Endothelial cell of umbilical vein (primary cell): ENCODE results near the gene BCL7A. TPM values are rescaled to one million over a fixed set of nuclear protein-coding genes. Genes with fewer than 3 reads are reported as not detected.

Experiments
- BruUV-seq: library from RNA; stranded (reverse); fragments of 400-500 nt; replicated peaks from 2 replicates; lab custom pipeline; 2021; lab: Mats Ljungman, UMichigan
- CTCF ChIA-PET: fragments of 300-600, 350-600 bp; sonication (Branson Sonifier 250); formaldehyde crosslinking; loops from one replicate; lab custom pipeline; 2021; ENCODE audit warnings: antibody characterized with exemption, inconsistent platforms; lab: Charles Lee
- POLR2A ChIA-PET: fragments of 300-600, 350-600 bp; sonication (Branson Sonifier 250); formaldehyde crosslinking; loops from one replicate; lab custom pipeline; 2021; ENCODE audit warnings: antibody characterized with exemption, inconsistent platforms; lab: Charles Lee
- DNase-seq: peaks from one replicate; pipeline ENCODE4 v3.0.0-alpha.2; 2011; ENCODE audit warnings: low read depth, low spot score
- FAIRE-seq: peaks from 2 replicates; lab custom pipeline; 2011; peaks lifted over from hg19 to GRCh38; lab: Jason Lieb, UNC
- H2AFZ ChIP-seq: 2 replicates; pipeline ENCODE4 v1.6.0; 2012; ENCODE audit warnings: low read depth, low read length, control low read depth, inconsistent platforms
- H3K27ac ChIP-seq: 2 replicates; pipeline ENCODE4 v1.5.1; 2011; ENCODE audit warnings: low read depth, mild to moderate bottlenecking, control low read depth, low read length, moderate library complexity; ENCODE audit not compliant: insufficient read depth
- H3K27me3 ChIP-seq, 2 experiments: 2 replicates each; pipeline versions ENCODE4 v1.6.0 to v1.6.1; 2011; ENCODE audit warnings: low read length in 2 of 2, mixed read lengths in 1 of 2; ENCODE audit not compliant: control insufficient read depth in 2 of 2, insufficient read depth in 2 of 2
- H3K36me3 ChIP-seq, 2 experiments: 2 replicates in 1 of 2; 3 replicates in 1 of 2; pipeline ENCODE4 v1.5.1; 2011; ENCODE audit warnings: low read length in 2 of 2, mild to moderate bottlenecking in 1 of 2, moderate library complexity in 1 of 2; ENCODE audit not compliant: control insufficient read depth in 2 of 2, insufficient read depth in 2 of 2; ENCODE audit errors: extremely low read depth in 1 of 2
- H3K4me1 ChIP-seq: 3 replicates; pipeline ENCODE4 v1.5.1; 2011; ENCODE audit warnings: mild to moderate bottlenecking, low read length; ENCODE audit not compliant: control insufficient read depth, insufficient read depth; ENCODE audit errors: extremely low read depth
- H3K4me2 ChIP-seq: 2 replicates; pipeline ENCODE4 v1.6.1; 2011; ENCODE audit warnings: low read length, control low read depth, mixed read lengths; ENCODE audit not compliant: insufficient read depth
- H3K4me3 ChIP-seq, 3 experiments: fragments of 200-600 bp in 1 of 3; sonication (generic), shearing (Covaris generic) in 1 of 3; replicated peaks in 1 of 3; 2 replicates each; pipeline ENCODE4 v1.5.1; 2011 to 2016; ENCODE audit warnings: control low read depth in 3 of 3, low read length in 3 of 3, mild to moderate bottlenecking in 2 of 3, inconsistent platforms in 1 of 3, low read depth in 1 of 3, moderate library complexity in 1 of 3; ENCODE audit not compliant: insufficient read depth in 1 of 3
- H3K79me2 ChIP-seq: 2 replicates; pipeline ENCODE4 v1.6.0; 2012; ENCODE audit warnings: low read length, inconsistent platforms; ENCODE audit not compliant: control insufficient read depth, insufficient read depth
- H3K9ac ChIP-seq: replicated peaks from 2 replicates; pipeline ENCODE3; 2011; ENCODE audit warnings: low read length, control low read depth; ENCODE audit not compliant: insufficient read depth; ENCODE audit errors: extremely low read depth
- H3K9me1 ChIP-seq: replicated peaks from 3 replicates; pipeline ENCODE4 v1.6.0; 2011; ENCODE audit warnings: mild to moderate bottlenecking, low read length; ENCODE audit not compliant: control insufficient read depth, insufficient read depth; ENCODE audit errors: extremely low read depth
- H3K9me3 ChIP-seq: replicated peaks from 2 replicates; pipeline ENCODE4 v1.5.1; 2012; ENCODE audit warnings: low read length, inconsistent platforms; ENCODE audit not compliant: control insufficient read depth, insufficient read depth
- H4K20me1 ChIP-seq: replicated peaks from 2 replicates; pipeline ENCODE3; 2011; ENCODE audit warnings: mild to moderate bottlenecking, low read length; ENCODE audit not compliant: control insufficient read depth, insufficient read depth; ENCODE audit errors: extremely low read depth
- EZH2 ChIP-seq: IDR thresholded peaks from 2 replicates; pipeline ENCODE4 v1.6.1; 2012; ENCODE audit warnings: borderline replicate concordance, low read depth, mild to moderate bottlenecking, moderate library complexity, low read length, inconsistent platforms; ENCODE audit not compliant: severe bottlenecking
- FOS ChIP-seq: IDR thresholded peaks from 2 replicates; pipeline ENCODE4 v1.6.1; 2011; ENCODE audit warnings: mild to moderate bottlenecking, low read length, moderate library complexity, borderline replicate concordance; ENCODE audit not compliant: insufficient read depth
- GATA2 ChIP-seq: IDR thresholded peaks from 2 replicates; pipeline ENCODE4 v1.7.0; 2011; ENCODE audit warnings: low read depth, mild to moderate bottlenecking, moderate library complexity, mixed read lengths, low read length; ENCODE audit not compliant: insufficient read length, insufficient read depth
- JUN ChIP-seq: IDR thresholded peaks from 2 replicates; pipeline ENCODE4 v1.6.1; 2011; ENCODE audit warnings: borderline replicate concordance, low read depth; ENCODE audit not compliant: insufficient read length, insufficient read depth
- MYC ChIP-seq: IDR thresholded peaks from one replicate; pipeline ENCODE4 v1.6.1; 2011; ENCODE audit warnings: mild to moderate bottlenecking, low read depth, low read length
- POLR2A ChIP-seq: IDR thresholded peaks from 2 replicates; pipeline ENCODE4 v1.6.1; 2012; ENCODE audit warnings: low read depth, mild to moderate bottlenecking, control low read depth, low read length
- POLR2AphosphoS5 ChIP-seq: IDR thresholded peaks from 2 replicates; pipeline ENCODE4 v1.6.1; 2012; ENCODE audit warnings: low read depth, mild to moderate bottlenecking, control low read depth, low read length, moderate library complexity; ENCODE audit not compliant: insufficient read depth
- dilution Hi-C: fragments of 300-500 bp; cut with MboI; formaldehyde crosslinking; loops from one replicate; pipeline ENCODE4 v1.15.0; 2019; ENCODE audit warnings: low sequenced_read_pairs; ENCODE audit not compliant: extremely low pct_ligation_motif_present
- intact Hi-C: fragments of 100-400 bp; cut with micrococcal nuclease; formaldehyde crosslinking; loops from one replicate; pipeline ENCODE4 v1.10.0; 2022
- polyA plus RNA-seq, 4 experiments: library from polyadenylated mRNA; depleted of rRNA in 3 of 4; stranded (reverse) in 3 of 4; unstranded in 1 of 4; fragments of >200 nt; gene quantifications; 2 replicates each; pipeline versions ENCODE4 v1.2.1 to v1.2.3, GENCODE V29; 2011 to 2012; ENCODE audit warnings: missing spikeins in 1 of 4
- total RNA-seq: library from RNA; stranded (reverse); gene quantifications from 2 replicates; pipeline ENCODE4 v1.2.3, GENCODE V29; 2021
- TF ChIP-seq, protein P1 (sequence below): IDR thresholded peaks from 2 replicates; pipeline ENCODE4 v1.6.1; 2011; ENCODE audit not compliant: insufficient read depth, insufficient read length
- TF ChIP-seq, protein P2 (sequence below), 2 donors: IDR thresholded peaks; 1 replicate in 1 of 2; 2 replicates in 1 of 2; pipeline ENCODE4 v1.5.1; 2011; ENCODE audit warnings: low read length in 2 of 2, mild to moderate bottlenecking in 2 of 2, moderate library complexity in 2 of 2, control low read depth in 1 of 2, inconsistent platforms in 1 of 2, low read depth in 1 of 2; ENCODE audit not compliant: insufficient read depth in 1 of 2; ENCODE audit errors: extremely low read depth in 1 of 2

Gene BCL7A
- total and polyA plus RNA-seq, 2 donors (not counting 3 experiments of a cell fraction or from before 2014, with no cell fraction given) = 9.7 to 11.1 TPM

DNA sequence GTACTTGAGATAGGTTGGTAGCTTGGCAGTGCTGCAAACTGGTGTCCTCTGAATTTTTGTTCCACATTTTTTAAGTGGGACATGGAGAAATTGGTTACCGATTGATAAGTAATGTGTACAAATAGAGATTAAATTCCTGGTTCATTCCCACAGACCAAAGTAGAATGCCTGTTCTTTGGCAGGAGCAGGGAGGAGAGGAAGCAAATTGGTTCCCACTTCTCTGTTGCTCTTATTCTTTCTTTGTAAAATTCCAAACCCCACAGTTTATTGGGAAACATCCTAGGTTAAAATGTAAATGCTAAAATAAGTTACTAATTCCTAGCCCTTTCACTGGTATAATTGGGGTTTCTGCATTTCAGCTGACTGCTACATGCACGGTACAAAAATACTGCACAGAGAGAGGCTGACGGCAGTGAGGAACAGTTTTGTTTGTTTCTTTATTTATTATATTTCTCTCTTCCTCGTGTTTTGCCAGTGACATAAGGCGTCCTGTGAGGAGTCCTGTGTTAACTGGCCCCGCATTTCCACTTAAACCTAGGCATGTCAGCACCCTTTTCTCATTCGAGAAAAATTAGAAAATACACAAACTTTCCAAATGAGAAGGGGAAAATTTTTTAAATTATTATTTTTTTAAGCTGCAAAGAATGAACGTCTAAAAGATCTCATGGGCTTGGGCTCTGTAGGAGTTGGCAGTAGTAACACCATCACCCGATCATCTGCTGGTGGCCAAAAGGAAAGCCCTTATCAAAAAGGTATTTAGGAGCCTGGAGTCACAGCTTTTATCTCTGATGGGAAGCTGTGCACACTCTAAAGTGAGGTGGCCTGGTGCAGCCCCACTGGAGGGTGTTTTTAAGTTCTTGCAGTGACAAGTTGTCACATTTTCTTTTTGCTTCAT lies 25.4 kb upstream of the BCL7A start:
- TF ChIP-seq, protein P1, sequence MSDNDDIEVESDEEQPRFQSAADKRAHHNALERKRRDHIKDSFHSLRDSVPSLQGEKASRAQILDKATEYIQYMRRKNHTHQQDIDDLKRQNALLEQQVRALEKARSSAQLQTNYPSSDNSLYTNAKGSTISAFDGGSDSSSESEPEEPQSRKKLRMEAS = no peak
- no peak for TF ChIP-seq EZH2
- no peak for TF ChIP-seq POLR2A
- no peak for TF ChIP-seq JUN
- TF ChIP-seq GATA2 = no peak
- TF ChIP-seq FOS = no peak
- TF ChIP-seq MYC = no peak
- TF ChIP-seq, protein P2, sequence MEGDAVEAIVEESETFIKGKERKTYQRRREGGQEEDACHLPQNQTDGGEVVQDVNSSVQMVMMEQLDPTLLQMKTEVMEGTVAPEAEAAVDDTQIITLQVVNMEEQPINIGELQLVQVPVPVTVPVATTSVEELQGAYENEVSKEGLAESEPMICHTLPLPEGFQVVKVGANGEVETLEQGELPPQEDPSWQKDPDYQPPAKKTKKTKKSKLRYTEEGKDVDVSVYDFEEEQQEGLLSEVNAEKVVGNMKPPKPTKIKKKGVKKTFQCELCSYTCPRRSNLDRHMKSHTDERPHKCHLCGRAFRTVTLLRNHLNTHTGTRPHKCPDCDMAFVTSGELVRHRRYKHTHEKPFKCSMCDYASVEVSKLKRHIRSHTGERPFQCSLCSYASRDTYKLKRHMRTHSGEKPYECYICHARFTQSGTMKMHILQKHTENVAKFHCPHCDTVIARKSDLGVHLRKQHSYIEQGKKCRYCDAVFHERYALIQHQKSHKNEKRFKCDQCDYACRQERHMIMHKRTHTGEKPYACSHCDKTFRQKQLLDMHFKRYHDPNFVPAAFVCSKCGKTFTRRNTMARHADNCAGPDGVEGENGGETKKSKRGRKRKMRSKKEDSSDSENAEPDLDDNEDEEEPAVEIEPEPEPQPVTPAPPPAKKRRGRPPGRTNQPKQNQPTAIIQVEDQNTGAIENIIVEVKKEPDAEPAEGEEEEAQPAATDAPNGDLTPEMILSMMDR (IDR thresholded peaks at IDR 0.05; ENCODE audit: extremely low read depth in 1 of 2, insufficient read depth in 1 of 2, low read depth in 1 of 2, low read length in 2 of 2) = no peak
- no peak for TF ChIP-seq POLR2AphosphoS5

More for the DNA sequence above, 25.4 kb upstream of the BCL7A start:
- no peak for FAIRE-seq
- dilution Hi-C loops (no loop called here), intact Hi-C loops (no loop called here)
- ChIA-PET POLR2A (no interaction called here), CTCF (interaction anchor here (1.1 to 1.6 kb wide), 2 partner anchors 10 to 14 kb away, joined by 3 to 5 read pairs; no protein-coding TSS in a partner anchor)
- no TSS peak for BruUV-seq
- Histone ChIP-seq H3K27ac (no peak overlapping the region), H4K20me1 (no peaks in the 10 kb centered on the region), H2AFZ (no peak overlapping the region), H3K4me2 (no peak overlapping the region), H3K4me1 (peaks cover 6% of the 10 kb centered on the region), H3K9me1 (no peaks in the 10 kb centered on the region), H3K9me3 (no peaks in the 10 kb centered on the region), H3K9ac (no peak overlapping the region), H3K4me3 (no peak overlapping the region), H3K36me3 (no peaks in the 10 kb centered on the region), H3K27me3 (no peaks in the 10 kb centered on the region), H3K79me2 (no peaks in the 10 kb centered on the region)
- no peak for DNase-seq
